SK-N-MC (cell line): ENCODE measurements around the gene SLC6A12.

Experiments
- DNase-seq: peaks from one replicate; pipeline ENCODE4 v3.0.0-alpha.2; 2011; ENCODE audit warnings: low read depth, low spot score
- H3K27ac ChIP-seq: fragments of 200-600 bp; sonication (generic); 2 replicates; pipeline ENCODE4 v1.5.1; 2016; ENCODE audit warnings: mixed run types
- H3K36me3 ChIP-seq: fragments of 200-600 bp; sonication (generic); 2 replicates; pipeline ENCODE4 v1.6.1; 2017; ENCODE audit warnings: antibody characterized with exemption, low read length, mixed read lengths; ENCODE audit not compliant: insufficient read depth
- H3K4me3 ChIP-seq: fragments of 200-600 bp; sonication (generic); 2 replicates; pipeline ENCODE4 v1.5.1; 2016
- H3K9ac ChIP-seq: fragments of 200-600 bp; sonication (generic); 2 replicates; pipeline ENCODE4 v1.8.0; 2017; ENCODE audit warnings: mixed run types, mixed read lengths; ENCODE audit not compliant: insufficient read length
- H3K9me3 ChIP-seq: fragments of 200-600 bp; sonication (generic); 2 replicates; pipeline ENCODE4 v1.6.1; 2017; ENCODE audit warnings: low read depth, mild to moderate bottlenecking, antibody characterized with exemption, low read length, moderate library complexity, mixed read lengths
- EZH2 ChIP-seq: fragments of 200-600 bp; sonication (generic); IDR thresholded peaks from one replicate; pipeline ENCODE4 v1.6.1; 2017; ENCODE audit warnings: antibody characterized with exemption
- FOXP2 ChIP-seq: optimal IDR thresholded peaks from 2 replicates; pipeline ENCODE3; 2011; ENCODE audit warnings: mild to moderate bottlenecking, moderate library complexity; ENCODE audit not compliant: insufficient read depth; ENCODE audit errors: extremely low read length, control extremely low read depth
- POLR2AphosphoS5 ChIP-seq: IDR thresholded peaks from 2 replicates; pipeline ENCODE4 v1.6.1; 2012; ENCODE audit warnings: mild to moderate bottlenecking, low read depth, low read length, borderline replicate concordance

SLC6A12 gene

DNA sequence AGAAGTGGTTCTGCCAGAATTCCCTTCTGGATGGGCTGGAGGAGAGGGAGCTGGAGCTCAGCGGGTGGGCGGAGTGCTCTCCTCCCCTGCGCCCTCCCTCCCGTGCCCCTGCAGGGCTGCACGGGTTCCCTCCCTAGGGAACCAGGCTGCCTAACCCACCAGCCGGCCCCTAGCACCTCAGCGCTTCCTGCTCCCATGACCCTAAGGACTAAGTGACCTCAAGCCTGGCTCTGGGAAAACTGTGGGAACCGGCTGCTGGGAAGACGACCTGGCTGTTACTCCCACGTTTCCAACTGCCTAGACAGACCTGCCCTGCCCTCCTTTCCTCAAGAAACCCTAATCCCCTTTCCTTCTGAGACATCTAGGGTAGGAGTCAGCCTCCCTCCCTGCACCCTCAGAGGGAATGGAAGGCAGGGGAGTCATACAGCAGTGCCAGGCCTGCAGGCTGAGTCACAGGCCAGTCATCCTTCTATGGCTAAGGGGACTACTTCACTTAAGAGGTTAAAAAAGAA lies 31.5 kb downstream of the SLC6A12 start:
- no peak overlapping the region for H3K9ac ChIP-seq
- H3K27ac ChIP-seq, result no peak overlapping the region
- TF ChIP-seq FOXP2 (no peak), POLR2AphosphoS5 (no peak), EZH2 (no peak)
- DNase-seq, result no peak
- H3K36me3 ChIP-seq, result no peaks in the 10 kb centered on the region
- H3K9me3 ChIP-seq, result no peaks in the 10 kb centered on the region
- H3K4me3 ChIP-seq, result no peak overlapping the region

- H3K9ac ChIP-seq, result no peak overlapping the region
- H3K27ac ChIP-seq, result no peak overlapping the region
- H3K4me3 ChIP-seq, result no peak overlapping the region
Observed at GRCh38 chr12:181921-182320, 32.0 kb downstream of the SLC6A12 start.

DNA sequence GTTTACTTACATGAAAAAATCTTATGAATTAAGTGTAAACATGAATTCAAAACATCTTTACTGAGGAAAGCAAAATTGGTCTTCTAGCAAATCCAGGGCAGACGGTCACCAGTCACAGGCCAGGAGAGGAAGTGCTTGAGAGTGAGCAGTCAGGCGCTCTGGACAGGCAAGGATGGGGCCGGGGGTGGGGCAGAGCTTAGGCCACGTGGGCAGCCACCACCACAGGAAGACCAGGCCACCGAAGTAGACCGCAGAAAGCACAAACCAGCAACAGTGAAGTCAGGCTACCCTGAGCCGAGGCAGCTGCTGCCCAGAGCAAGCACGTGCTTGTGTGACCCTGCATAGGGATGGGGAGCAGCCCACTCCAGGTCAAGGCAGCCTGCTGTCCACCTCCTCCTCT lies 33.5 kb downstream of the SLC6A12 start:
- Histone ChIP-seq H3K36me3 (no peaks in the 10 kb centered on the region), H3K9ac (no peak overlapping the region), H3K4me3 (no peak overlapping the region), H3K9me3 (no peaks in the 10 kb centered on the region), H3K27ac (no peak overlapping the region)
- no peak for TF ChIP-seq FOXP2
- no peak for TF ChIP-seq POLR2AphosphoS5
- TF ChIP-seq EZH2, result no peak
- DNase-seq, result no peak

More at GRCh38 chr12:181921-182320, 32.0 kb downstream of the SLC6A12 start:
- TF ChIP-seq FOXP2, result no peak
- no peak for TF ChIP-seq POLR2AphosphoS5
- no peak for TF ChIP-seq EZH2
- Histone ChIP-seq H3K36me3 (no peaks in the 10 kb centered on the region), H3K9me3 (no peaks in the 10 kb centered on the region)
- no peak for DNase-seq

GRCh38 chr12:179885-180284 lies 34.1 kb downstream of the SLC6A12 start:
- Histone ChIP-seq H3K27ac (no peak overlapping the region), H3K4me3 (no peak overlapping the region), H3K36me3 (no peaks in the 10 kb centered on the region), H3K9me3 (no peaks in the 10 kb centered on the region), H3K9ac (no peak overlapping the region)
- TF ChIP-seq POLR2AphosphoS5 (no peak), FOXP2 (no peak), EZH2 (no peak)
- DNase-seq, result no peak

GRCh38 chr12:179131-179884 lies 34.6 kb downstream of the SLC6A12 start:
- no peak for TF ChIP-seq POLR2AphosphoS5
- TF ChIP-seq EZH2, result no peak
- no peak for TF ChIP-seq FOXP2

GRCh38 chr12:178829-179109 lies 35.2 kb downstream of the SLC6A12 start:
- no peak overlapping the region for H3K27ac ChIP-seq

More at GRCh38 chr12:179131-179884, 34.6 kb downstream of the SLC6A12 start:
- no peak overlapping the region for H3K9ac ChIP-seq
- no peaks in the 10 kb centered on the region for H3K36me3 ChIP-seq
- H3K4me3 ChIP-seq, result no peak overlapping the region
- H3K27ac ChIP-seq, result no peak overlapping the region
- DNase-seq, result no peak
- H3K9me3 ChIP-seq, result no peaks in the 10 kb centered on the region

DNA sequence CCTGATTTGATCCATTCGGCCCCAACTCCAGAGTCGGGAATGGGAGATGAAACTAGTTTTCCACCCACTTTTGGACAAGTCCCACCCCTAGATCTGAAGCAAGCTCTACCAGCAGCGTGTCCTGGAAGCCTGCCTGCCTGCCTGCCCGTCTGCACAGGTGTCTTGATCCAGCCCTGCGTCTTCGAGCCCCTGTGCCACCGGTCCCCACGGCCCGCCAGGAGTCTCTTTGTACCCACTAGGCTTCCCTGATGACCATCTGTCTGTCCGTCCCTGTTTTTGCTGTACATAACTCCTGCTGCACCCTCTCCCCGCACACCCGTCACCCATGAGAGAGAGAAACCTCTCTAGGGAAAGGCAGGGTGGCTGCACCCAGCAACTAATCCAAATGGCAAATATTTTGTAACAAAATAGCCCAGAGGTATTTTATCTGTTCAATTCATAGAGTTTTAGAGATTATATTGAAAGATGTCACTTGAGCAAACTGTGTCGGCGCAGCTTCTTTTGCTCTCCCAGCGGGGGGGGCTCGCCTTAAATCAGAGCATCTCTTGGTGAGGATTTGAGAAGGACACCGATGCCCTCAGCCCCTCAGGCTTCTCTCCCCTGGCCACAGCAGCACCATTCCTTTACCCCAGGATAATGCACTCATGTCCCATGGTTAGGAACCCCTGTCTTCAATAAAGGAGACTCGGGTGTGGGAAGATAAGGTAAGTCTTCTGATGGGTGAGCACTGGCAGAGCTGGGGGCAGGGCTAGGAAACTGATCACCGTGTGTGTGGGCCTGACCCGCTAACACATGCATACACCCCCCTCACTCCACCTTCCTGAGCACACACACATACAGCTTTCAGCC lies 35.8 kb downstream of the SLC6A12 start:
- H3K9me3 ChIP-seq, result no peaks in the 10 kb centered on the region
- no peak overlapping the region for H3K4me3 ChIP-seq
- no peak overlapping the region for H3K9ac ChIP-seq
- H3K27ac ChIP-seq, result no peak overlapping the region
- no peaks in the 10 kb centered on the region for H3K36me3 ChIP-seq
- DNase-seq, result no peak
- TF ChIP-seq FOXP2 (no peak), POLR2AphosphoS5 (no peak), EZH2 (no peak)

More at GRCh38 chr12:178829-179109, 35.2 kb downstream of the SLC6A12 start:
- no peaks in the 10 kb centered on the region for H3K36me3 ChIP-seq
- DNase-seq, result no peak
- TF ChIP-seq POLR2AphosphoS5, result no peak
- no peak for TF ChIP-seq FOXP2
- no peak for TF ChIP-seq EZH2
- no peak overlapping the region for H3K9ac ChIP-seq
- no peak overlapping the region for H3K4me3 ChIP-seq
- H3K9me3 ChIP-seq, result no peaks in the 10 kb centered on the region

DNA sequence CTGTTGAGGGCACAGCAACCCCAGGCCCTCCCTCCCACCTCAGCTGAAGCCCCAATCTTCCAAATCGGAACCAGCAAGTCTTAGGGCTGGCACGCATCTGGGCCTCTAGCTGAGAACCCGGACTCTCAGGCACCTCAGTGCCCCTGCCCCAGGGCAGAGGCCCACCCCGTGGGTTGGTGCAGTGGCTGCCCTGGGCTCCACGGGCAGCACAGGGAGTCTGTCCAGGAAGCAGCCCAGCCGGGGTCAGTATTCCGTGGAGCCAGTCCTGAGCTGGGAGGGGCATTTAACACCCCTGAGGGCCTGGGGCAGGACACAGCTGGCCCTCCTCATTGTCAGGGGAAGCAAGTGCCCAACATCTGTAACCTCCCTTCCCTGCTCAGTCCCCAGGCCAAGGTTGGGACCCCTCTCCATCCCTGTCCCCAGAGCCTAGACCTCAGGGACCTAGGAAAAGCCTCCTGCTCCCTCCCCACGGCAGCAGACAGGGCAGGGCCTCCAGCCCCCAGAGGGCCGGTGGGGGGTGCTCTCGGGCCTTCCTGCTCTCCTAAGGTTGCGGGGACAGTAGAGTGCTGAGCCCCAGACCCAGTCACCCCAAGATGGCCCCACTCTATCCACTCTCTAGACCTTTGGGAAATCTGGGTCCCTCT lies 36.5 kb downstream of the SLC6A12 start:
- no peak for DNase-seq
- no peak overlapping the region for H3K4me3 ChIP-seq
- H3K36me3 ChIP-seq, result no peaks in the 10 kb centered on the region
- TF ChIP-seq FOXP2, result no peak
- TF ChIP-seq POLR2AphosphoS5, result no peak
- no peak for TF ChIP-seq EZH2
- H3K27ac ChIP-seq, result no peak overlapping the region
- no peaks in the 10 kb centered on the region for H3K9me3 ChIP-seq
- no peak overlapping the region for H3K9ac ChIP-seq
